HCT116 (cell line): ENCODE data around the gene KRTAP5-5. TPM values are rescaled to one million over a fixed set of nuclear protein-coding genes. Genes with fewer than 3 reads are reported as not detected.

Source experiments
- ATAC-seq: fragments of 200-7000 bp; cut with Tn5 transposase; 2 replicates; pipeline ENCODE4 v1.9.1; 2020; ENCODE audit warnings: mild to moderate bottlenecking, moderate library complexity
- BruUV-seq: library from RNA; stranded (reverse); fragments of 400-500 nt; replicated peaks from 2 replicates; lab custom pipeline; 2021; lab: Mats Ljungman, UMichigan
- CTCF ChIA-PET: fragments of 300-600 bp; sonication (Branson Sonifier 250); formaldehyde crosslinking; loops from one replicate; lab custom pipeline; 2021; ENCODE audit warnings: antibody characterized with exemption; lab: Charles Lee
- POLR2A ChIA-PET: fragments of 300-600, 350-600 bp; sonication (Branson Sonifier 250); formaldehyde crosslinking; loops from one replicate; lab custom pipeline; 2021; ENCODE audit warnings: antibody characterized with exemption; lab: Charles Lee
- RAD21 ChIA-PET, 2 experiments: fragments of 300-600 bp; sonication (Branson Sonifier 250); formaldehyde crosslinking; loops; one replicate each; lab custom pipeline; 2023; ENCODE audit warnings: low total read pairs in 2 of 2; ENCODE audit not compliant: uncharacterized antibody in 2 of 2, unreplicated experiment in 2 of 2, low non-redundant PET in 1 of 2; lab: Charles Lee
- DNase-seq: peaks from one replicate; pipeline ENCODE4 v3.0.0-alpha.2; 2010; ENCODE audit warnings: low read depth, low spot score
- H2AFZ ChIP-seq: fragments of 200-600 bp; shearing (Covaris generic), sonication (generic); 2 replicates; pipeline ENCODE4 v1.6.1; 2017; ENCODE audit warnings: low read depth, mixed run types, mixed read lengths, antibody characterized with exemption, low read length; ENCODE audit not compliant: poor library complexity, severe bottlenecking
- H3K27ac ChIP-seq: 2 replicates; pipeline ENCODE4 v1.5.1; 2012; ENCODE audit warnings: low read depth, low read length
- H3K27me3 ChIP-seq: fragments of 200-600 bp; sonication (generic); 2 replicates; pipeline ENCODE4 v1.6.1; 2016; ENCODE audit warnings: mixed run types, low read length, mixed read lengths; ENCODE audit not compliant: insufficient read depth
- H3K36me3 ChIP-seq, 2 experiments: fragments of 200-500 bp in 1 of 2; fragments of 200-600 bp in 1 of 2; sonication (Bioruptor generic) in 1 of 2; sonication (generic) in 1 of 2; 2 replicates each; pipeline versions ENCODE4 v1.5.1 to v1.6.1; 2014 to 2016; ENCODE audit warnings: low read length in 2 of 2, inconsistent platforms in 1 of 2, mixed read lengths in 1 of 2, mixed run types in 1 of 2; ENCODE audit not compliant: insufficient read depth in 2 of 2, control insufficient read depth in 1 of 2
- H3K4me1 ChIP-seq, 2 experiments: fragments of 200-600 bp in 1 of 2; sonication (generic) in 1 of 2; 2 replicates each; pipeline versions ENCODE4 v1.5.1 to v1.6.1; 2012 to 2017; ENCODE audit warnings: low read length in 2 of 2, inconsistent platforms in 1 of 2, mild to moderate bottlenecking in 1 of 2, mixed read lengths in 1 of 2, mixed run types in 1 of 2, moderate library complexity in 1 of 2; ENCODE audit not compliant: insufficient read depth in 2 of 2, control insufficient read depth in 1 of 2
- H3K4me2 ChIP-seq: fragments of 200-600 bp; sonication (generic); 2 replicates; pipeline ENCODE4 v1.6.1; 2017; ENCODE audit warnings: mixed run types, low read length, mixed read lengths
- H3K4me3 ChIP-seq, 2 experiments: fragments of 200-600 bp in 1 of 2; sonication (generic) in 1 of 2; replicated peaks in 1 of 2; 2 replicates each; pipeline ENCODE4 v1.5.1; 2011 to 2016; ENCODE audit warnings: low read length in 2 of 2, control low read depth in 1 of 2, low read depth in 1 of 2, mild to moderate bottlenecking in 1 of 2, mixed read lengths in 1 of 2, mixed run types in 1 of 2
- H3K79me2 ChIP-seq: fragments of 200-600 bp; sonication (generic); 2 replicates; pipeline ENCODE4 v1.6.1; 2017; ENCODE audit warnings: mild to moderate bottlenecking, mixed run types, low read length, moderate library complexity, mixed read lengths; ENCODE audit not compliant: insufficient read depth
- H3K9ac ChIP-seq: fragments of 200-600 bp; sonication (generic); 2 replicates; pipeline ENCODE4 v1.6.1; 2016; ENCODE audit warnings: low read length, mixed read lengths
- H3K9me2 ChIP-seq: fragments of 200-600 bp; sonication (generic), shearing (Covaris generic); 2 replicates; pipeline ENCODE4 v1.6.1; 2017; ENCODE audit warnings: mixed run types, mild to moderate bottlenecking, moderate library complexity; ENCODE audit not compliant: insufficient read depth
- H3K9me3 ChIP-seq, 2 experiments: fragments of 200-500 bp in 1 of 2; fragments of 200-600 bp in 1 of 2; sonication (Bioruptor generic) in 1 of 2; sonication (generic) in 1 of 2; 2 replicates each; pipeline ENCODE4 v1.6.1; 2014 to 2017; ENCODE audit warnings: low read length in 2 of 2, mixed read lengths in 2 of 2, inconsistent platforms in 1 of 2, low read depth in 1 of 2, mild to moderate bottlenecking in 1 of 2, mixed run types in 1 of 2, moderate library complexity in 1 of 2; ENCODE audit not compliant: control insufficient read depth in 1 of 2, insufficient read depth in 1 of 2
- H4K20me1 ChIP-seq: fragments of 200-600 bp; sonication (generic), shearing (Covaris generic); 2 replicates; pipeline ENCODE4 v1.6.1; 2017; ENCODE audit warnings: mixed run types, mild to moderate bottlenecking, moderate library complexity; ENCODE audit not compliant: insufficient read depth
- ATF3 ChIP-seq: IDR thresholded peaks from 2 replicates; pipeline ENCODE4 v1.6.1; 2012
- CBX3 ChIP-seq: IDR thresholded peaks from 2 replicates; pipeline ENCODE4 v1.6.1; 2012; ENCODE audit warnings: low read depth
- CEBPB ChIP-seq: IDR thresholded peaks from 2 replicates; pipeline ENCODE4 v1.6.1; 2012; ENCODE audit warnings: low read depth
- EGR1 ChIP-seq: IDR thresholded peaks from 2 replicates; pipeline ENCODE4 v1.6.1; 2012; ENCODE audit warnings: low read depth
- ELF1 ChIP-seq: IDR thresholded peaks from 2 replicates; pipeline ENCODE4 v1.6.1; 2012; ENCODE audit warnings: low read depth, borderline replicate concordance
- EZH2 ChIP-seq: fragments of 200-600 bp; sonication (generic); IDR thresholded peaks from 2 replicates; pipeline ENCODE4 v1.6.1; 2017; ENCODE audit warnings: antibody characterized with exemption, mixed run types
- EZH2phosphoT487 ChIP-seq: fragments of 200-600 bp; IDR thresholded peaks from 2 replicates; pipeline ENCODE4 v1.6.1; 2018; ENCODE audit warnings: antibody characterized with exemption, borderline replicate concordance
- FOSL1 ChIP-seq: IDR thresholded peaks from 2 replicates; pipeline ENCODE4 v1.6.1; 2012; ENCODE audit warnings: low read depth
- JUND ChIP-seq: IDR thresholded peaks from 2 replicates; pipeline ENCODE4 v1.6.1; 2012
- MAX ChIP-seq: IDR thresholded peaks from 2 replicates; pipeline ENCODE4 v1.6.1; 2012
- POLR2A ChIP-seq: IDR thresholded peaks from 2 replicates; pipeline ENCODE4 v1.7.0; 2011; ENCODE audit warnings: borderline replicate concordance; ENCODE audit not compliant: insufficient read depth, insufficient read length; ENCODE audit errors: extremely low read depth
- POLR2AphosphoS5 ChIP-seq: IDR thresholded peaks from 2 replicates; pipeline ENCODE4 v1.6.1; 2011; ENCODE audit warnings: mild to moderate bottlenecking, low read depth, low read length, moderate library complexity
- RAD21 ChIP-seq: IDR thresholded peaks from 2 replicates; pipeline ENCODE4 v1.6.1; 2012; ENCODE audit warnings: low read depth, mild to moderate bottlenecking
- REST ChIP-seq: IDR thresholded peaks from 2 replicates; pipeline ENCODE4 v1.6.1; 2012; ENCODE audit warnings: low read depth
- SIN3A ChIP-seq: IDR thresholded peaks from 2 replicates; pipeline ENCODE4 v1.6.1; 2012; ENCODE audit warnings: low read depth
- SP1 ChIP-seq: IDR thresholded peaks from 2 replicates; pipeline ENCODE4 v1.6.1; 2012; ENCODE audit warnings: low read depth
- TCF7L2 ChIP-seq: IDR thresholded peaks from 2 replicates; pipeline ENCODE4 v1.7.0; 2011; ENCODE audit warnings: borderline replicate concordance, inconsistent platforms; ENCODE audit not compliant: insufficient read depth, insufficient read length; ENCODE audit errors: extremely low read depth
- YY1 ChIP-seq: IDR thresholded peaks from 2 replicates; pipeline ENCODE4 v1.6.1; 2011; ENCODE audit warnings: low read length, low read depth, moderate library complexity, mild to moderate bottlenecking; ENCODE audit not compliant: insufficient replicate concordance; ENCODE audit errors: extremely low read depth
- ZNF274 ChIP-seq: fragments of 200-500 bp; sonication (Bioruptor generic); IDR thresholded peaks from 2 replicates; pipeline ENCODE4 v1.6.1; 2014; ENCODE audit warnings: mild to moderate bottlenecking, low read depth, low read length, inconsistent platforms
- intact Hi-C: fragments of 100-400 bp; cut with micrococcal nuclease; formaldehyde crosslinking; loops from 2 replicates; pipeline ENCODE4 v1.10.0; 2022
- total RNA-seq: library from RNA; stranded (reverse); gene quantifications from one replicate; pipeline ENCODE4 v1.2.1, GENCODE V29; 2021; ENCODE audit not compliant: unreplicated experiment
- TF ChIP-seq, protein P1 (sequence below): IDR thresholded peaks from 2 replicates; pipeline ENCODE4 v1.6.1; 2011; ENCODE audit warnings: mild to moderate bottlenecking, low read length, moderate library complexity; ENCODE audit not compliant: insufficient replicate concordance; ENCODE audit errors: extremely low read depth

KRTAP5-5 gene
- total RNA-seq, 1 experiment from 2014 or later, result not detected

GRCh38 chr11:1622086-1622485, 7.5 kb upstream of the KRTAP5-5 start, which contains the start of gene KRTAP5-4:
Gene KRTAP5-4, minus strand, starts transcription at chr11:1622138. Its CDS starts 45 bp downstream, at chr11:1622093.
- Histone ChIP-seq H3K27me3 (no peaks in the 10 kb centered on the region), H4K20me1 (no peaks in the 10 kb centered on the region), H3K36me3 (no peaks in the 10 kb centered on the region), H2AFZ (no peak within 1 kb of the TSS), H3K27ac (no peak within 1 kb of the TSS), H3K9me2 (no peaks in the 10 kb centered on the region), H3K79me2 (no peaks in the 10 kb centered on the region), H3K4me1 (no peaks in the 10 kb centered on the region), H3K4me3 (no peak within 1 kb of the TSS), H3K9ac (no peak within 1 kb of the TSS), H3K4me2 (no peak within 1 kb of the TSS), H3K9me3 (no peaks in the 10 kb centered on the region)
- RAD21 ChIA-PET, result no interaction called here
- no TSS peak for BruUV-seq
- CTCF ChIA-PET, result no interaction called here
- POLR2A ChIA-PET, result no interaction called here
- DNase-seq (no peak), ATAC-seq (no peak)
- TF ChIP-seq ELF1, result no peak
- TF ChIP-seq, protein P1, sequence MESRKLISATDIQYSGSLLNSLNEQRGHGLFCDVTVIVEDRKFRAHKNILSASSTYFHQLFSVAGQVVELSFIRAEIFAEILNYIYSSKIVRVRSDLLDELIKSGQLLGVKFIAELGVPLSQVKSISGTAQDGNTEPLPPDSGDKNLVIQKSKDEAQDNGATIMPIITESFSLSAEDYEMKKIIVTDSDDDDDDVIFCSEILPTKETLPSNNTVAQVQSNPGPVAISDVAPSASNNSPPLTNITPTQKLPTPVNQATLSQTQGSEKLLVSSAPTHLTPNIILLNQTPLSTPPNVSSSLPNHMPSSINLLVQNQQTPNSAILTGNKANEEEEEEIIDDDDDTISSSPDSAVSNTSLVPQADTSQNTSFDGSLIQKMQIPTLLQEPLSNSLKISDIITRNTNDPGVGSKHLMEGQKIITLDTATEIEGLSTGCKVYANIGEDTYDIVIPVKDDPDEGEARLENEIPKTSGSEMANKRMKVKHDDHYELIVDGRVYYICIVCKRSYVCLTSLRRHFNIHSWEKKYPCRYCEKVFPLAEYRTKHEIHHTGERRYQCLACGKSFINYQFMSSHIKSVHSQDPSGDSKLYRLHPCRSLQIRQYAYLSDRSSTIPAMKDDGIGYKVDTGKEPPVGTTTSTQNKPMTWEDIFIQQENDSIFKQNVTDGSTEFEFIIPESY, result no peak
- no peak for TF ChIP-seq ATF3
- no peak for TF ChIP-seq YY1
- no peak for TF ChIP-seq POLR2AphosphoS5
- TF ChIP-seq EZH2phosphoT487, result no peak
- TF ChIP-seq REST, result no peak
- no peak for TF ChIP-seq TCF7L2
- TF ChIP-seq MAX, result no peak
- no peak for TF ChIP-seq EGR1
- TF ChIP-seq FOSL1, result no peak
- TF ChIP-seq ZNF274, result no peak
- no peak for TF ChIP-seq JUND
- TF ChIP-seq EZH2, result no peak
- TF ChIP-seq POLR2A, result no peak
- TF ChIP-seq RAD21, result no peak
- no peak for TF ChIP-seq CEBPB
- TF ChIP-seq SIN3A, result no peak
- no peak for TF ChIP-seq CBX3
- no peak for TF ChIP-seq SP1
- intact Hi-C loops, result loop anchor here (2.0 kb wide), 1 partner anchor 19 kb away; no protein-coding TSS in a partner anchor
